Caco-2 (cell line): ENCODE data around the gene FAM181B. TPM values are rescaled to one million over a fixed set of nuclear protein-coding genes. Genes with fewer than 3 reads are reported as not detected.

ENCODE experiments used
- BruUV-seq: library from RNA; stranded (reverse); fragments of 400-500 nt; replicated peaks from 2 replicates; lab custom pipeline; 2021; lab: Mats Ljungman, UMichigan
- CTCF ChIA-PET: fragments of 300-600 bp; sonication (Branson Sonifier 250); formaldehyde crosslinking; loops from one replicate; lab custom pipeline; 2022; ENCODE audit warnings: antibody characterized with exemption; lab: Charles Lee
- POLR2A ChIA-PET: fragments of 300-600 bp; sonication (Branson Sonifier 250); formaldehyde crosslinking; loops from one replicate; lab custom pipeline; 2022; ENCODE audit warnings: antibody characterized with exemption; lab: Charles Lee
- DNase-seq, 2 experiments: peaks; one replicate each; pipeline versions ENCODE4 v3.0.0 to v3.0.0-alpha.2; 2020 to 2022
- H3K27me3 ChIP-seq: replicated peaks from 2 replicates; pipeline ENCODE4 v1.6.0; 2011; ENCODE audit warnings: low read length; ENCODE audit not compliant: control insufficient read depth, insufficient read depth
- H3K36me3 ChIP-seq: 2 replicates; pipeline ENCODE4 v1.5.1; 2011; ENCODE audit warnings: low read length; ENCODE audit not compliant: control insufficient read depth, insufficient read depth
- H3K4me1 ChIP-seq: fragments of 250-450 bp; sonication (Bioruptor Pico); 2 replicates; pipeline ENCODE4 v1.5.1; 2020; ENCODE audit warnings: mild to moderate bottlenecking
- H3K4me3 ChIP-seq: 2 replicates; pipeline ENCODE4 v1.5.1; 2011; ENCODE audit warnings: low read depth, mild to moderate bottlenecking, control low read depth, low read length
- H3K9me3 ChIP-seq: fragments of 250-450 bp; sonication (Bioruptor Pico); 2 replicates; pipeline ENCODE4 v1.5.1; 2020; ENCODE audit warnings: mild to moderate bottlenecking, moderate library complexity
- H3K27ac Mint-ChIP-seq: one replicate; pipeline ENCODE4 v1.8.0; 2022; ENCODE audit warnings: mixed read lengths; ENCODE audit not compliant: unreplicated experiment
- H3K27me3 Mint-ChIP-seq: one replicate; pipeline ENCODE4 v1.8.0; 2022; ENCODE audit warnings: mixed read lengths; ENCODE audit not compliant: insufficient read depth, unreplicated experiment
- H3K36me3 Mint-ChIP-seq: one replicate; pipeline ENCODE4 v1.8.0; 2022; ENCODE audit warnings: mild to moderate bottlenecking, mixed read lengths; ENCODE audit not compliant: insufficient read depth, unreplicated experiment
- H3K4me1 Mint-ChIP-seq: one replicate; pipeline ENCODE4 v1.8.0; 2022; ENCODE audit warnings: low read depth, mixed read lengths; ENCODE audit not compliant: unreplicated experiment
- H3K4me3 Mint-ChIP-seq: one replicate; pipeline ENCODE4 v1.8.0; 2022; ENCODE audit warnings: mild to moderate bottlenecking, moderate library complexity, mixed read lengths; ENCODE audit not compliant: unreplicated experiment
- H3K9me3 Mint-ChIP-seq: one replicate; pipeline ENCODE4 v1.8.0; 2022; ENCODE audit warnings: mixed read lengths; ENCODE audit not compliant: unreplicated experiment
- intact Hi-C: fragments of 100-400 bp; cut with micrococcal nuclease; formaldehyde crosslinking; loops from one replicate; pipeline ENCODE4 v1.10.0; 2022; ENCODE audit not compliant: unreplicated experiment
- total RNA-seq: library from RNA; stranded (reverse); gene quantifications from 2 replicates; pipeline ENCODE4 v1.2.3, GENCODE V29; 2022
- TF ChIP-seq, protein P1 (sequence below), 2 experiments: fragments of 200-600 bp in 1 of 2; IDR thresholded peaks; 1 replicate in 1 of 2; 2 replicates in 1 of 2; pipeline versions ENCODE4 v1.5.1 to v1.8.0; 2011 to 2022; ENCODE audit warnings: antibody characterized with exemption in 1 of 2, control low read depth in 1 of 2, inconsistent platforms in 1 of 2, low read depth in 1 of 2, low read length in 1 of 2, mild to moderate bottlenecking in 1 of 2, moderate library complexity in 1 of 2; ENCODE audit not compliant: insufficient read depth in 1 of 2, severe bottlenecking in 1 of 2, unreplicated experiment in 1 of 2

Gene FAM181B
- total RNA-seq, 1 experiment from 2014 or later = not detected

DNA sequence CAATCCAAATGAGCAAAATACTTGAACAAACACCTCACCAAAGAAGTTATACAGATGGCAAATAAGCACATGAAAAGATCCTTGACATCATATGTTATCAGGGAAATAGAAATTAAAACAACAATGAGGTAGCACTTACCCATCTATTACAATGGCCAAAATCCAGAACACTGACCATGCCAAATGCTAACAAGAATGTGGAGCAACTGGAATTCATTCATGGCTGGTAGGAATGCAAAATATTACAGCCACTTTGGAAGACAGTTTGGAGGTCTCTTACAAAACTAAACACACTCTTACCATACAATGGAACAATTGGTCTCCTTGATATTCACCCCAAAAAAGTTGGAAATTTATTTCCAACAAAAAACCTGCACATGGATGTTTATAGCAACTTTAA is 19.1 kb upstream of the FAM181B start:
- TF ChIP-seq, protein P1, sequence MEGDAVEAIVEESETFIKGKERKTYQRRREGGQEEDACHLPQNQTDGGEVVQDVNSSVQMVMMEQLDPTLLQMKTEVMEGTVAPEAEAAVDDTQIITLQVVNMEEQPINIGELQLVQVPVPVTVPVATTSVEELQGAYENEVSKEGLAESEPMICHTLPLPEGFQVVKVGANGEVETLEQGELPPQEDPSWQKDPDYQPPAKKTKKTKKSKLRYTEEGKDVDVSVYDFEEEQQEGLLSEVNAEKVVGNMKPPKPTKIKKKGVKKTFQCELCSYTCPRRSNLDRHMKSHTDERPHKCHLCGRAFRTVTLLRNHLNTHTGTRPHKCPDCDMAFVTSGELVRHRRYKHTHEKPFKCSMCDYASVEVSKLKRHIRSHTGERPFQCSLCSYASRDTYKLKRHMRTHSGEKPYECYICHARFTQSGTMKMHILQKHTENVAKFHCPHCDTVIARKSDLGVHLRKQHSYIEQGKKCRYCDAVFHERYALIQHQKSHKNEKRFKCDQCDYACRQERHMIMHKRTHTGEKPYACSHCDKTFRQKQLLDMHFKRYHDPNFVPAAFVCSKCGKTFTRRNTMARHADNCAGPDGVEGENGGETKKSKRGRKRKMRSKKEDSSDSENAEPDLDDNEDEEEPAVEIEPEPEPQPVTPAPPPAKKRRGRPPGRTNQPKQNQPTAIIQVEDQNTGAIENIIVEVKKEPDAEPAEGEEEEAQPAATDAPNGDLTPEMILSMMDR (IDR thresholded peaks at IDR 0.05; ENCODE audit: insufficient read depth in 1 of 2, low read depth in 1 of 2, low read length in 1 of 2, severe bottlenecking in 1 of 2, unreplicated experiment in 1 of 2) = no peak
- H3K36me3 ChIP-seq = no peaks in the 10 kb centered on the region
- no peaks in the 10 kb centered on the region for H3K9me3 ChIP-seq
- H3K9me3 Mint-ChIP-seq = peaks cover 11% of the 10 kb centered on the region
- no peak overlapping the region for H3K4me3 ChIP-seq
- no TSS peak for BruUV-seq
- ChIA-PET CTCF (no interaction called here), POLR2A (no interaction called here)
- peaks cover 2% of the 10 kb centered on the region for H3K27me3 ChIP-seq
- H3K27me3 Mint-ChIP-seq = peaks cover 27% of the 10 kb centered on the region
- H3K36me3 Mint-ChIP-seq = no peaks in the 10 kb centered on the region
- no peak overlapping the region for H3K27ac Mint-ChIP-seq
- H3K4me1 ChIP-seq = no peaks in the 10 kb centered on the region
- no peak for DNase-seq
- H3K4me1 Mint-ChIP-seq = no peaks in the 10 kb centered on the region
- intact Hi-C loops = no loop called here
- no peak overlapping the region for H3K4me3 Mint-ChIP-seq

DNA sequence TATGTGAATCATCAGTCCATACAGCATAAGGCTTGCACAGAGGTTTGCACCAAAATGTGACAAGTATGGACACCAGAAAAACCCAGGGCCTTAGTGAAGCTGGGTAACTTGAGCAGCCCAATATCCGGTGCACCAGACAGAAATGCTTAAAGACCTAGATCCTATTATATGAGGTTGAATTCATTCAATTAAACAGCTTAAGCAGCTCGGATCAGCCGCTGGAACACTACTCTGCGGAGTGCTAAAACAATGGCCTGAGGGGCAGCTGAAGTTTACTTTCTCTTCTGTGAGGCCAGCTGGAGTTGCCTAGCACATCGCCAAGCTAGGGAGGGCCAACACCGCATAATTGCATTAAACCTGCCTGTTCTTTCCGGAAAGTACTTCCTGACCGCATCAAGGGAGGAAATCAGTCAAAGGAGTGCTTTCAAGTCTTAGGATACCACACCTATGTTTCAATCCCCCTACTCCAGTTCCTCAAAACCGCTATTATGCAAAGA is 17.0 kb upstream of the FAM181B start:
- ChIA-PET CTCF (no interaction called here), POLR2A (no interaction called here)
- no peaks in the 10 kb centered on the region for H3K36me3 Mint-ChIP-seq
- TF ChIP-seq, protein P1 (IDR thresholded peaks at IDR 0.05; ENCODE audit: insufficient read depth in 1 of 2, low read depth in 1 of 2, low read length in 1 of 2, severe bottlenecking in 1 of 2, unreplicated experiment in 1 of 2) = no peak
- no peaks in the 10 kb centered on the region for H3K4me1 Mint-ChIP-seq
- BruUV-seq = no TSS peak
- Histone ChIP-seq H3K4me1 (no peaks in the 10 kb centered on the region), H3K4me3 (no peak overlapping the region), H3K36me3 (no peaks in the 10 kb centered on the region), H3K27me3 (peaks cover 2% of the 10 kb centered on the region), H3K9me3 (0 out of 2 replicates have a peak, but pooled peaks cover under 1% of the 10 kb centered on the region)
- no peak overlapping the region for H3K4me3 Mint-ChIP-seq
- DNase-seq = no peak
- peaks cover 11% of the 10 kb centered on the region for H3K9me3 Mint-ChIP-seq
- H3K27me3 Mint-ChIP-seq = peaks cover 27% of the 10 kb centered on the region
- H3K27ac Mint-ChIP-seq = no peak overlapping the region
- intact Hi-C loops = no loop called here

DNA sequence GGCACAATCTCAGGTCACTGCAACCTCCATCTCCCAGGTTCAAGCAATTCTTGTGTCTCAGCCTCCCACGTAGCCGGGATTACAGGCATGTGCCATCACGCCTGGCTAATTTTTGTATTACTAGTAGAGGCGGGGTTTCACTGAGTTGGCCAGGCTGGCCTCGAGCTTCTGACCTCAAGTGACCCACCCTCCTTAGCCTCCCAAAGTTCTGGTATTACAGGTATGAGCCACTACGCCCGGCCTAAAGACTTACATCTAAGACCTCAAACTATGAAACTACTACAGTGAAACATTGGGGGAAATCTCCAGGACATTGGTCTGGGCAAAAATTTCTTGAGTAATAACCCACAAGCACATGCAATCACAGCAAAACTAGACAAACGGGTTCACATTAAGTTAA is 13.8 kb upstream of the FAM181B start:
- H3K27me3 ChIP-seq = no peaks in the 10 kb centered on the region
- POLR2A ChIA-PET = no interaction called here
- no peaks in the 10 kb centered on the region for H3K4me1 ChIP-seq
- H3K36me3 ChIP-seq = no peaks in the 10 kb centered on the region
- no peak overlapping the region for H3K4me3 ChIP-seq
- peaks cover 26% of the 10 kb centered on the region for H3K27me3 Mint-ChIP-seq
- no TSS peak for BruUV-seq
- no peak overlapping the region for H3K27ac Mint-ChIP-seq
- intact Hi-C loops = no loop called here
- H3K9me3 ChIP-seq = 0 out of 2 replicates have a peak, but pooled peaks cover 3% of the 10 kb centered on the region
- TF ChIP-seq, protein P1 (IDR thresholded peaks at IDR 0.05; ENCODE audit: insufficient read depth in 1 of 2, low read depth in 1 of 2, low read length in 1 of 2, severe bottlenecking in 1 of 2, unreplicated experiment in 1 of 2) = no peak
- CTCF ChIA-PET = no interaction called here
- no peaks in the 10 kb centered on the region for H3K4me1 Mint-ChIP-seq
- no peaks in the 10 kb centered on the region for H3K36me3 Mint-ChIP-seq
- no peak for DNase-seq
- H3K9me3 Mint-ChIP-seq = peaks cover 20% of the 10 kb centered on the region
- H3K4me3 Mint-ChIP-seq = no peak overlapping the region
